Kidney (tissue), 14 donors: ENCODE results near the gene PCDHGC3. TPM values are rescaled to one million over a fixed set of nuclear protein-coding genes. Genes with fewer than 3 reads are reported as not detected.

Experiments
- DNase-seq, 5 donors: peaks; one replicate each; pipeline ENCODE4 v3.0.0-alpha.2; 2013 to 2020
- FAIRE-seq: peaks from 2 replicates; lab custom pipeline; 2012; peaks lifted over from hg19 to GRCh38; lab: Jason Lieb, UNC
- H3K27ac ChIP-seq, 2 donors: one replicate each; pipeline ENCODE4 v1.7.0; 2013; ENCODE audit warnings: low read depth in 2 of 2, low read length in 2 of 2, inconsistent platforms in 1 of 2
- H3K27me3 ChIP-seq: one replicate; pipeline ENCODE4 v1.7.1; 2013; ENCODE audit warnings: low read length, inconsistent platforms; ENCODE audit not compliant: control insufficient read depth, insufficient read depth
- H3K36me3 ChIP-seq, 3 donors: one replicate each; pipeline versions ENCODE4 v1.7.0 to v1.7.1; 2013; ENCODE audit warnings: low read length in 3 of 3, control low read depth in 1 of 3, inconsistent platforms in 1 of 3; ENCODE audit not compliant: insufficient read depth in 3 of 3, control insufficient read depth in 2 of 3
- H3K4me1 ChIP-seq, 3 donors: one replicate each; pipeline versions ENCODE4 v1.7.0 to v1.7.1; 2013; ENCODE audit warnings: low read length in 3 of 3, inconsistent platforms in 1 of 3, low read depth in 1 of 3; ENCODE audit not compliant: control insufficient read depth in 2 of 3, insufficient read depth in 2 of 3
- H3K4me3 ChIP-seq, 3 donors: one replicate each; pipeline versions ENCODE4 v1.7.0 to v1.8.1; 2013; ENCODE audit warnings: low read length in 3 of 3, control low read depth in 1 of 3, inconsistent platforms in 1 of 3
- H3K9ac ChIP-seq, 3 donors: one replicate each; pipeline versions ENCODE4 v1.7.0 to v1.7.1; 2013; ENCODE audit warnings: low read length in 3 of 3, control low read depth in 1 of 3, inconsistent platforms in 1 of 3
- H3K9me3 ChIP-seq, 3 donors: one replicate each; pipeline versions ENCODE4 v1.7.0 to v1.7.1; 2013; ENCODE audit warnings: low read length in 3 of 3, control low read depth in 1 of 3, inconsistent platforms in 1 of 3; ENCODE audit not compliant: control insufficient read depth in 2 of 3, insufficient read depth in 1 of 3
- CTCF ChIP-seq: IDR thresholded peaks from 3 replicates; pipeline ENCODE4 v1.5.1; 2012; ENCODE audit warnings: mild to moderate bottlenecking, moderate library complexity, borderline replicate concordance; ENCODE audit not compliant: insufficient read depth; ENCODE audit errors: extremely low read depth
- intact Hi-C: fragments of 100-400 bp; cut with DNase I; formaldehyde crosslinking; loops from one replicate; pipeline ENCODE4 v1.11.1; 2022
- polyA plus RNA-seq: library from polyadenylated mRNA; stranded (reverse); fragments of 350-450 nt; fragmentation: Illumina TruSeq; extraction: RNeasy Lipid Tissue Mini Kit (QIAGEN cat#74804); gene quantifications from one replicate; pipeline ENCODE4 v1.2.3, GENCODE V29; 2014; ENCODE audit warnings: low read depth, low replicate concordance; ENCODE audit not compliant: insufficient read depth
- total RNA-seq: library from RNA; stranded (reverse); fragmentation: NEBNext Ultra II Directional; extraction: Animal tissue kit (Norgen Biotek cat#: 25700); gene quantifications from one replicate; pipeline ENCODE4 v1.2.1, GENCODE V29; 2021
- donor health status: control.
- donor health status: control.
- donor health status: control.
- donor health status: control.
- donor health status: control.
- donor health status: DM: yes; HTN: yes; CAD: no.
- donor health status: Normal renal cell carcinoma (clear cell type).

Gene PCDHGC3
- total and polyA plus RNA-seq, 2 donors from 2014 or later = 41.0 to 51.5 TPM

- H3K36me3 ChIP-seq = no peaks in the 10 kb centered on the region
- DNase-seq (no peak), FAIRE-seq (no peak)
- H3K4me1 ChIP-seq = no peaks in the 10 kb centered on the region
- no peak for TF ChIP-seq CTCF
- peaks cover 3 to 45% (median 10%) of the 10 kb centered on the region in 3 donors for H3K9me3 ChIP-seq
- no peak overlapping the region for H3K9ac ChIP-seq
- H3K27ac ChIP-seq = no peak overlapping the region
- no peak overlapping the region for H3K4me3 ChIP-seq
- intact Hi-C loops = no loop called here
- no peaks in the 10 kb centered on the region for H3K27me3 ChIP-seq
These were observed 38.5 kb upstream of the PCDHGC3 start for GRCh38 chr5:141437221-141437620.

GRCh38 chr5:141439411-141440141 lies 36.2 kb upstream of the PCDHGC3 start:
- no peaks in the 10 kb centered on the region for H3K36me3 ChIP-seq
- DNase-seq = no peak
- no peak overlapping the region for H3K4me3 ChIP-seq
- no peaks in the 10 kb centered on the region for H3K27me3 ChIP-seq
- no peak for FAIRE-seq
- TF ChIP-seq CTCF = no peak
- no peak overlapping the region for H3K9ac ChIP-seq
- H3K4me1 ChIP-seq = no peaks in the 10 kb centered on the region
- H3K9me3 ChIP-seq = peaks cover 3 to 31% (median 11%) of the 10 kb centered on the region in 3 donors
- no peak overlapping the region for H3K27ac ChIP-seq
- intact Hi-C loops = no loop called here

- TF ChIP-seq CTCF = no peak
- no peaks in the 10 kb centered on the region for H3K36me3 ChIP-seq
- DNase-seq = no peak
- H3K27me3 ChIP-seq = no peaks in the 10 kb centered on the region
- H3K27ac ChIP-seq = no peak overlapping the region
- intact Hi-C loops = no loop called here
- peaks cover 3 to 31% (median 11%) of the 10 kb centered on the region in 3 donors for H3K9me3 ChIP-seq
- H3K4me1 ChIP-seq = no peaks in the 10 kb centered on the region
- H3K9ac ChIP-seq = no peak overlapping the region
- no peak for FAIRE-seq
- no peak overlapping the region for H3K4me3 ChIP-seq
These were observed 35.4 kb upstream of the PCDHGC3 start for GRCh38 chr5:141440341-141440740.
